Panc1 (cell line): ENCODE measurements around the gene TSR3.

ENCODE experiments used
- POLR2AphosphoS5 ChIP-seq: IDR thresholded peaks from 2 replicates; pipeline ENCODE4 v1.6.1; 2012; ENCODE audit warnings: mild to moderate bottlenecking, low read depth, low read length, moderate library complexity
- TF ChIP-seq, protein P1 (sequence below): fragments of 450-650 bp; IDR thresholded peaks from 2 replicates; pipeline ENCODE4 v1.5.1; 2017; ENCODE audit warnings: mild to moderate bottlenecking

DNA sequence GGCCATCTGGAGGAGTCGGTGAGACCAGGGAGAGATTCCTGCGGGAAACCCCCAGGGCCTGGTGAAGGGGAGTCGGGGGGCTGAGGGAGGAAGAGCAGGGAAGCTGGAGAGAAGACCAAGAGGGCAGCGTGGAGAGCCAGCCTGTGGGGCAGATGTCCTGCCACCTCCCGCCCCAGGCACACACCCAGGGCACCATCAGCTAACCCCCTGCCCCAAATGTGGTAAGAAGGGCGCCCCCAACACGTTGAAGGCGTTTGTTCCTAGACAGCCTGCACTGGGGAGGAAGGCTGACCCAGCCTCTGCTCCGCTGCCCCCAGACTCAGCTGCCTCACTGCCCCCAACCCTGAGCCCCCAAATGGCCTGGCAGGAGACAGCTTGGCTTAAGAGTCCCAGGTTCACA lies 16.9 kb downstream of the TSR3 start:
- TF ChIP-seq, protein P1, sequence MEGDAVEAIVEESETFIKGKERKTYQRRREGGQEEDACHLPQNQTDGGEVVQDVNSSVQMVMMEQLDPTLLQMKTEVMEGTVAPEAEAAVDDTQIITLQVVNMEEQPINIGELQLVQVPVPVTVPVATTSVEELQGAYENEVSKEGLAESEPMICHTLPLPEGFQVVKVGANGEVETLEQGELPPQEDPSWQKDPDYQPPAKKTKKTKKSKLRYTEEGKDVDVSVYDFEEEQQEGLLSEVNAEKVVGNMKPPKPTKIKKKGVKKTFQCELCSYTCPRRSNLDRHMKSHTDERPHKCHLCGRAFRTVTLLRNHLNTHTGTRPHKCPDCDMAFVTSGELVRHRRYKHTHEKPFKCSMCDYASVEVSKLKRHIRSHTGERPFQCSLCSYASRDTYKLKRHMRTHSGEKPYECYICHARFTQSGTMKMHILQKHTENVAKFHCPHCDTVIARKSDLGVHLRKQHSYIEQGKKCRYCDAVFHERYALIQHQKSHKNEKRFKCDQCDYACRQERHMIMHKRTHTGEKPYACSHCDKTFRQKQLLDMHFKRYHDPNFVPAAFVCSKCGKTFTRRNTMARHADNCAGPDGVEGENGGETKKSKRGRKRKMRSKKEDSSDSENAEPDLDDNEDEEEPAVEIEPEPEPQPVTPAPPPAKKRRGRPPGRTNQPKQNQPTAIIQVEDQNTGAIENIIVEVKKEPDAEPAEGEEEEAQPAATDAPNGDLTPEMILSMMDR: peak; percentile 14; the same call in 1 of the 2 replicates
- no peak for TF ChIP-seq POLR2AphosphoS5
